Ishikawa (cell line): ENCODE data around the gene LMTK2.

Experiments used
- CEBPB ChIP-seq: IDR thresholded peaks from 2 replicates; pipeline ENCODE4 v1.6.1; 2012
- CREB1 ChIP-seq: IDR thresholded peaks from 2 replicates; pipeline ENCODE4 v1.6.1; 2012; ENCODE audit warnings: low read depth
- EGR1 ChIP-seq: IDR thresholded peaks from 2 replicates; pipeline ENCODE4 v1.6.1; 2012
- EP300 ChIP-seq: IDR thresholded peaks from 2 replicates; pipeline ENCODE4 v1.6.1; 2012; ENCODE audit warnings: borderline replicate concordance
- FOXM1 ChIP-seq: IDR thresholded peaks from 2 replicates; pipeline ENCODE4 v1.6.1; 2012; ENCODE audit warnings: low read depth, borderline replicate concordance
- MAX ChIP-seq: IDR thresholded peaks from 2 replicates; pipeline ENCODE4 v1.6.1; 2012
- NFIC ChIP-seq: IDR thresholded peaks from 2 replicates; pipeline ENCODE4 v1.6.1; 2012
- RAD21 ChIP-seq: IDR thresholded peaks from 2 replicates; pipeline ENCODE4 v1.6.1; 2012; ENCODE audit warnings: low read depth
- REST ChIP-seq: IDR thresholded peaks from 2 replicates; pipeline ENCODE4 v1.6.1; 2012; ENCODE audit warnings: low read depth, mild to moderate bottlenecking
- TAF1 ChIP-seq: IDR thresholded peaks from 2 replicates; pipeline ENCODE4 v1.6.1; 2012; ENCODE audit warnings: low read depth, mild to moderate bottlenecking
- TCF12 ChIP-seq: IDR thresholded peaks from 2 replicates; pipeline ENCODE4 v1.6.1; 2012; ENCODE audit warnings: low read depth
- TEAD4 ChIP-seq: IDR thresholded peaks from 2 replicates; pipeline ENCODE4 v1.6.1; 2012
- USF1 ChIP-seq: IDR thresholded peaks from 2 replicates; pipeline ENCODE4 v1.6.1; 2012
- YY1 ChIP-seq: IDR thresholded peaks from 2 replicates; pipeline ENCODE4 v1.6.1; 2012; ENCODE audit warnings: low read depth
- ZBTB7A ChIP-seq: IDR thresholded peaks from 2 replicates; pipeline ENCODE4 v1.6.1; 2012; ENCODE audit warnings: low read depth

Gene LMTK2

GRCh38 chr7:98157761-98158160, 51.1 kb downstream of the LMTK2 start:
- TF ChIP-seq RAD21 = no peak
- no peak for TF ChIP-seq TEAD4
- no peak for TF ChIP-seq CEBPB
- no peak for TF ChIP-seq CREB1
- no peak for TF ChIP-seq ZBTB7A
- TF ChIP-seq TCF12 = no peak
- no peak for TF ChIP-seq REST
- TF ChIP-seq FOXM1 = no peak
- TF ChIP-seq TAF1 = no peak
- TF ChIP-seq EGR1 = no peak
- no peak for TF ChIP-seq YY1
- TF ChIP-seq USF1 = no peak
- TF ChIP-seq NFIC = no peak
- no peak for TF ChIP-seq MAX
- TF ChIP-seq EP300 = no peak

GRCh38 chr7:98162758-98163157, 56.1 kb downstream of the LMTK2 start:
- TF ChIP-seq CEBPB = no peak
- TF ChIP-seq REST = no peak
- no peak for TF ChIP-seq MAX
- TF ChIP-seq TEAD4 = no peak
- no peak for TF ChIP-seq ZBTB7A
- no peak for TF ChIP-seq TCF12
- no peak for TF ChIP-seq YY1
- no peak for TF ChIP-seq FOXM1
- no peak for TF ChIP-seq EGR1
- no peak for TF ChIP-seq USF1
- no peak for TF ChIP-seq RAD21
- no peak for TF ChIP-seq NFIC
- no peak for TF ChIP-seq EP300
- TF ChIP-seq CREB1 = no peak
- TF ChIP-seq TAF1 = no peak

- TF ChIP-seq EGR1 (no peak), FOXM1 (no peak), EP300 (no peak), TCF12 (no peak), TEAD4 (no peak)
These were observed 56.6 kb downstream of the LMTK2 start for GRCh38 chr7:98163269-98163668.

- TF ChIP-seq REST = no peak
These were observed 57.2 kb downstream of the LMTK2 start for GRCh38 chr7:98163704-98164494.
